NT2/D1 (cell line): ENCODE data around the gene BRPF1.

ENCODE experiments used
- DNase-seq: peaks from one replicate; pipeline ENCODE4 v3.0.0-alpha.2; 2011; ENCODE audit warnings: low read depth, low spot score
- H3K27me3 ChIP-seq: 2 replicates; pipeline ENCODE4 v1.6.0; 2011; ENCODE audit warnings: mild to moderate bottlenecking; ENCODE audit not compliant: insufficient read length, insufficient read depth
- H3K36me3 ChIP-seq: 2 replicates; pipeline ENCODE4 v1.6.1; 2011; ENCODE audit warnings: mild to moderate bottlenecking, low read length, mixed read lengths; ENCODE audit not compliant: insufficient read depth, insufficient read length
- H3K4me1 ChIP-seq: 2 replicates; pipeline ENCODE4 v1.5.1; 2011; ENCODE audit not compliant: insufficient read depth, insufficient read length
- H3K4me3 ChIP-seq: 2 replicates; pipeline ENCODE4 v1.5.1; 2011; ENCODE audit warnings: low read depth; ENCODE audit not compliant: insufficient read length
- H3K9ac ChIP-seq: 2 replicates; pipeline ENCODE4 v1.6.0; 2011; ENCODE audit warnings: low read depth; ENCODE audit not compliant: insufficient read length
- H3K9me3 ChIP-seq: 2 replicates; pipeline ENCODE4 v1.5.1; 2011; ENCODE audit warnings: mild to moderate bottlenecking, low read length; ENCODE audit not compliant: insufficient read depth
- SUZ12 ChIP-seq: IDR thresholded peaks from 2 replicates; pipeline ENCODE4 v1.6.1; 2011; ENCODE audit not compliant: insufficient read length, insufficient read depth; ENCODE audit errors: extremely low read depth
- YY1 ChIP-seq: IDR thresholded peaks from 2 replicates; pipeline ENCODE4 v1.6.1; 2011; ENCODE audit not compliant: insufficient read length, insufficient read depth
- ZNF274 ChIP-seq: IDR thresholded peaks from 2 replicates; pipeline ENCODE4 v1.6.1; 2011; ENCODE audit warnings: mild to moderate bottlenecking, low read depth, low read length

Gene BRPF1

GRCh38 chr3:9761919-9762318, 30.4 kb downstream of the BRPF1 start:
- Histone ChIP-seq H3K9ac (no peak overlapping the region), H3K36me3 (peaks cover 59% of the 10 kb centered on the region), H3K4me1 (peaks cover 5% of the 10 kb centered on the region), H3K9me3 (no peaks in the 10 kb centered on the region), H3K4me3 (no peak overlapping the region), H3K27me3 (no peaks in the 10 kb centered on the region)
- no peak for DNase-seq
- TF ChIP-seq SUZ12 (no peak), ZNF274 (no peak), YY1 (no peak)

- Histone ChIP-seq H3K4me1 (peaks cover 5% of the 10 kb centered on the region), H3K4me3 (no peak overlapping the region), H3K36me3 (peaks cover 49% of the 10 kb centered on the region), H3K27me3 (no peaks in the 10 kb centered on the region), H3K9me3 (no peaks in the 10 kb centered on the region), H3K9ac (no peak overlapping the region)
- TF ChIP-seq SUZ12 (no peak), ZNF274 (no peak), YY1 (no peak)
- DNase-seq = no peak
Observed at GRCh38 chr3:9762871-9763270, 31.3 kb downstream of the BRPF1 start.

GRCh38 chr3:9765865-9766264, 34.3 kb downstream of the BRPF1 start:
- Histone ChIP-seq H3K36me3 (peaks cover 26% of the 10 kb centered on the region), H3K9ac (no peak overlapping the region), H3K9me3 (no peaks in the 10 kb centered on the region), H3K4me3 (no peak overlapping the region), H3K4me1 (peaks cover 11% of the 10 kb centered on the region), H3K27me3 (peaks cover 13% of the 10 kb centered on the region)
- TF ChIP-seq YY1 = no peak
- no peak for TF ChIP-seq ZNF274
- no peak for TF ChIP-seq SUZ12
- no peak for DNase-seq

GRCh38 chr3:9767418-9767817, 35.9 kb downstream of the BRPF1 start:
- DNase-seq = no peak
- Histone ChIP-seq H3K4me3 (no peak overlapping the region), H3K4me1 (peaks cover 11% of the 10 kb centered on the region), H3K9me3 (no peaks in the 10 kb centered on the region), H3K27me3 (peaks cover 13% of the 10 kb centered on the region), H3K36me3 (peaks cover 16% of the 10 kb centered on the region), H3K9ac (no peak overlapping the region)
- TF ChIP-seq YY1 (no peak), ZNF274 (no peak), SUZ12 (no peak)

- Histone ChIP-seq H3K4me1 (peaks cover 11% of the 10 kb centered on the region), H3K9ac (no peak overlapping the region), H3K36me3 (peaks cover 8% of the 10 kb centered on the region), H3K27me3 (peaks cover 13% of the 10 kb centered on the region), H3K4me3 (no peak overlapping the region), H3K9me3 (no peaks in the 10 kb centered on the region)
- TF ChIP-seq SUZ12 (no peak), YY1 (no peak), ZNF274 (no peak)
- no peak for DNase-seq
Observed at GRCh38 chr3:9768141-9768775, 36.7 kb downstream of the BRPF1 start.

GRCh38 chr3:9769012-9769411, 37.5 kb downstream of the BRPF1 start:
- Histone ChIP-seq H3K9ac (peak overlapping the region; percentile 51), H3K4me3 (peak overlapping the region; percentile 35)
- no peak for TF ChIP-seq ZNF274
- no peak for TF ChIP-seq SUZ12
- TF ChIP-seq YY1 = no peak

GRCh38 chr3:9769426-9770275, 38.1 kb downstream of the BRPF1 start, which contains the start of gene CAMK1:
Gene CAMK1 (minus strand): TSS chr3:9769947. CDS start chr3:9767749, 2,198 bp downstream.
- H3K36me3 ChIP-seq = peaks cover 8% of the 10 kb centered on the region
- peaks cover 11% of the 10 kb centered on the region for H3K4me1 ChIP-seq
- DNase-seq = no peak
- peak within 1 kb of the TSS; percentile 79 for H3K9ac ChIP-seq
- TF ChIP-seq SUZ12 (no peak), YY1 (no peak), ZNF274 (no peak)
- peaks cover 13% of the 10 kb centered on the region for H3K27me3 ChIP-seq
- peak within 1 kb of the TSS; percentile 35 for H3K4me3 ChIP-seq
- H3K9me3 ChIP-seq = no peaks in the 10 kb centered on the region

More at GRCh38 chr3:9769012-9769411, 37.5 kb downstream of the BRPF1 start:
- no peaks in the 10 kb centered on the region for H3K9me3 ChIP-seq
- no peak for DNase-seq
- peaks cover 8% of the 10 kb centered on the region for H3K36me3 ChIP-seq
- H3K4me1 ChIP-seq = peaks cover 11% of the 10 kb centered on the region
- peaks cover 13% of the 10 kb centered on the region for H3K27me3 ChIP-seq
